ENCODE results near the gene DENND1A. TPM values are rescaled to one million over a fixed set of nuclear protein-coding genes. Genes with fewer than 3 reads are reported as not detected.

The DENND1A gene
- total RNA-seq, 1 donor from 2014 or later, result 37.3 TPM

DNA sequence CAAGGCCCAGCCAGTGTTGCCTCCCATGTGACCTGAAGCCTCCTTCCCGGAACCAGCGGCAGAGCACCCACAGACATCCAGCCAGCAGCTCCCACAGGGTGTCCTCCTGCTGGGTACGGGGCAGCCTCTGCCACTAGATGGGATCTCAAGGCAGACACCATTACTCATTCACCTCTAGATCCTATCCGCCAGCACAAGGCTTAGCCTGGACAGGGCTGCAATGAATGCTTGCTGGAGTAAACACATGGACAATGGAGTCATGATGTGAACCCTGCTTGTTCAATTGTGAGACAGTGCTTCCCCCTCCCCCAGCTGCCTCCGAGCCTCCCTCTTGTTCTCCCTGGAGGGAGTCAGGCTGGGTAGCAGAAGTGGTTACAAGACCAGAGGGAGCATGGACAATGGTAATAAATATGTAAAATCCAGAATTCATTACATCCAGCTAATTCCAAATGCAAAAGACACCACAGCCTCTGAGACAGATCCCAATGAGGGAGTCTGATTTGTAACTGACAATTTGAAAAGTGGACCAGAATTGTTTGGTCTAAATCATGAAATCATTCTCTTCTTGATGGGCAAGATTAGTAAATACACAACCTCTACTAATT, 441.9 kb downstream of the DENND1A start:
- H3K27ac ChIP-seq, result no peak overlapping the region
- intact Hi-C loops (cut with DNase I), result no loop called here
- H3K27me3 ChIP-seq, result no peaks in the 10 kb centered on the region
- DNase-seq (ENCODE audit: low spot score in 2 of 2), result no peak
- no peaks in the 10 kb centered on the region for H3K9me3 ChIP-seq
- TF ChIP-seq, protein P1, sequence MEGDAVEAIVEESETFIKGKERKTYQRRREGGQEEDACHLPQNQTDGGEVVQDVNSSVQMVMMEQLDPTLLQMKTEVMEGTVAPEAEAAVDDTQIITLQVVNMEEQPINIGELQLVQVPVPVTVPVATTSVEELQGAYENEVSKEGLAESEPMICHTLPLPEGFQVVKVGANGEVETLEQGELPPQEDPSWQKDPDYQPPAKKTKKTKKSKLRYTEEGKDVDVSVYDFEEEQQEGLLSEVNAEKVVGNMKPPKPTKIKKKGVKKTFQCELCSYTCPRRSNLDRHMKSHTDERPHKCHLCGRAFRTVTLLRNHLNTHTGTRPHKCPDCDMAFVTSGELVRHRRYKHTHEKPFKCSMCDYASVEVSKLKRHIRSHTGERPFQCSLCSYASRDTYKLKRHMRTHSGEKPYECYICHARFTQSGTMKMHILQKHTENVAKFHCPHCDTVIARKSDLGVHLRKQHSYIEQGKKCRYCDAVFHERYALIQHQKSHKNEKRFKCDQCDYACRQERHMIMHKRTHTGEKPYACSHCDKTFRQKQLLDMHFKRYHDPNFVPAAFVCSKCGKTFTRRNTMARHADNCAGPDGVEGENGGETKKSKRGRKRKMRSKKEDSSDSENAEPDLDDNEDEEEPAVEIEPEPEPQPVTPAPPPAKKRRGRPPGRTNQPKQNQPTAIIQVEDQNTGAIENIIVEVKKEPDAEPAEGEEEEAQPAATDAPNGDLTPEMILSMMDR (IDR thresholded peaks at IDR 0.05), result no peak
- H3K36me3 ChIP-seq, result no peaks in the 10 kb centered on the region
- no peaks in the 10 kb centered on the region for H3K4me1 ChIP-seq
- no peak overlapping the region for H3K4me3 ChIP-seq

DNA sequence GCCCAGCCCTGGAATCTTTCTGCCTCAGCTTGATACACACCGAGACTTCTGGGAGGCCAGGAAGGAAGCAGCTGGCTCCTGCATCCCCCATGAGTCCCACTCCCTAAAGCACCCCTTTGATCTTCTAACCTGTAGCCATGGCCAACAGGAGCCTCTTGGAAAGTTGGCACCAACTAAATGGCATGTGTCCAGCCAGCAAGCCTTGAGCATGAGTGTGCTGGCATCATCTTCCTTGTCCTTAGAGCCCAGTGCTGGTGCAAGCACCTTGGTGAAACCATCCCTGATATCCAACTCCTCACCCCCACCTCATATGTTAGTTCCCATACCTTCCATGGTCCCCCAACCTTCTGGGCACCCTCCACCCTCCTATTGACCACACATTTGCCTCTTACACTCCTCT, 443.5 kb downstream of the DENND1A start:
- no peaks in the 10 kb centered on the region for H3K27me3 ChIP-seq
- intact Hi-C loops (cut with DNase I), result no loop called here
- no peak overlapping the region for H3K4me3 ChIP-seq
- DNase-seq (ENCODE audit: low spot score in 2 of 2), result no peak
- TF ChIP-seq, protein P1 (IDR thresholded peaks at IDR 0.05), result no peak
- no peak overlapping the region for H3K27ac ChIP-seq
- H3K9me3 ChIP-seq, result no peaks in the 10 kb centered on the region
- H3K4me1 ChIP-seq, result no peaks in the 10 kb centered on the region
- H3K36me3 ChIP-seq, result no peaks in the 10 kb centered on the region

DNA sequence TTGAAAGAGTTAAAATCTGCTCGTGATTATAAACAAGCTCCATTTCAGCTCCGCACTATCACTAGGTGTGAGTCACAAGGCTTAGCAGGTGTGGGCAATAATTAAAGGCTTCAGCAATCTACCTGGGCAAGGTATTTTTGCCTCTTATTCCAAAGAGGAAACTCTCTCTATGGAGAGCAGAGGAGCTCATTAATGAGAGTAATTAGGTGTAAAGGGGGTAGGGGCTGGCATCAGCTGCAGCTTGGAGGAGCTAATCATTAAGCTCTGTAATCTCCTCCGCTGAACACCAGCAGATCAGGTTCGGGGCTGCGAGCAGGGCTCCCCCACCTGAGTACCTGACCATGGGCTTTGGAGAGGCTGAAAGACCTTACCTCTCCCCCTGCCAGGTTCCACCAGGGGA, 444.7 kb downstream of the DENND1A start:
- H3K27ac ChIP-seq, result no peak overlapping the region

DNA sequence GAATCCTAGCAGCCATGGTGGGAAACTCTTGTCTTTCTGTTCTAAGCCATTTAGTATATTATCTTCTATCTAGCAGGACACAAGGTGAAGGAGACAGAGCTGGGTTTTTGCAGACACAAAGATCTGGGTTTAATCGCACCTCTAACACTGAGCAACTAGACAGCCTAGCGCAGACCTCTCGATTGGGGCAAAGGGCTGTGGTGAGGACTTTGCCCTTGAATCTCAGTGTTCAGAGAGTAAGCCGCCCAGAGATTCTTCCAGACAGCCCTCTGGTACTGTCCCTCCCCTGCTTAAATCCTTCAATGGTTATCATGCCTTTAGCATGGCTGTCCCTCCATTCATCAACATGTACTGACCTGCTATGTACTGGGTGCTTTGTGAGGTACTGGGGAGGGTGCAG, 445.8 kb downstream of the DENND1A start:
- TF ChIP-seq, protein P1 (IDR thresholded peaks at IDR 0.05), result no peak
- Histone ChIP-seq H3K4me3 (no peak overlapping the region), H3K9me3 (no peaks in the 10 kb centered on the region), H3K4me1 (no peaks in the 10 kb centered on the region), H3K27me3 (no peaks in the 10 kb centered on the region), H3K27ac (no peak overlapping the region), H3K36me3 (no peaks in the 10 kb centered on the region)
- DNase-seq (ENCODE audit: low spot score in 2 of 2), result no peak
- intact Hi-C loops (cut with DNase I), result no loop called here

More for the DNA sequence above, 444.7 kb downstream of the DENND1A start:
- Histone ChIP-seq H3K9me3 (no peaks in the 10 kb centered on the region), H3K4me3 (no peak overlapping the region), H3K27me3 (no peaks in the 10 kb centered on the region), H3K36me3 (no peaks in the 10 kb centered on the region), H3K4me1 (no peaks in the 10 kb centered on the region)
- no peak for DNase-seq (ENCODE audit: low spot score in 2 of 2)
- intact Hi-C loops (cut with DNase I), result no loop called here
- TF ChIP-seq, protein P1 (IDR thresholded peaks at IDR 0.05), result no peak

DNA sequence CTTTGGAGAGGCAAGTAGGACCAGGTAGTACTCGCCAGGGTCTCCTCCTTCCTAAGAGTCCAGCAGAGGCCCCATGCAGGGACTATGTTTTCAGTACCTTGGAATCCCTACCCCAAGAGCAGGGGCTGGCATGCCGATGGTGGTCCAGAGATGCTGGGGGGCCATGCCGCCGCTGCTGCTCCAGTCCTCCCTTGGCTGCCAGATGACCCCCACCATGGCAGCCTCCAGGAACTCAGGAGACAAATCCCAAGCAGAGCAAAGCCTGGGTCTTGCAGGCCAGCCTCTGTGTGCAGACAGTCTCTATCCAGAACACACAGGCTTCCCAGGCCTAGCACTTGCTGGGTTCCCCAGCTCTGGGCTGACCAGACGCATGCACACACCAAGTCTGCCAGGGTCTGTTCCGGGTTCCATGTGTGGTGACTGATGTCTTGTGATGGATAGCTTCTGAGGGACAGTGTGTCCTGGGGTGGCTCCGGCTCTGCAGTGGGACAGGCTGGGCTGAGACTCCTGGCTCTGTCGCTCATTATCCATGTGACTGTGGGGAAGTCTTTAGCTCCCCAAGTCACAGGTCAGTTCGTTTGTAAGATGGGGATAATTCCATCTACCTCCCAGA, 446.6 kb downstream of the DENND1A start:
- no peak for DNase-seq (ENCODE audit: low spot score in 2 of 2)
- H3K27ac ChIP-seq, result no peak overlapping the region

More for the DNA sequence above, 446.6 kb downstream of the DENND1A start:
- Histone ChIP-seq H3K36me3 (no peaks in the 10 kb centered on the region), H3K4me1 (no peaks in the 10 kb centered on the region), H3K27me3 (no peaks in the 10 kb centered on the region), H3K4me3 (no peak overlapping the region), H3K9me3 (no peaks in the 10 kb centered on the region)
- TF ChIP-seq, protein P1 (IDR thresholded peaks at IDR 0.05), result no peak
- intact Hi-C loops (cut with DNase I), result no loop called here

All from ascending aorta (tissue), 2 donors.